Activated CD4-positive, alpha-beta T cell treated with anti-CD3 and anti-CD28 coated beads for 48 hours (primary cell): ENCODE results near the gene PCP2.

Source experiments
- DNase-seq: peaks from one replicate; pipeline ENCODE4 v3.0.0-alpha.2; 2020

Gene PCP2

DNA sequence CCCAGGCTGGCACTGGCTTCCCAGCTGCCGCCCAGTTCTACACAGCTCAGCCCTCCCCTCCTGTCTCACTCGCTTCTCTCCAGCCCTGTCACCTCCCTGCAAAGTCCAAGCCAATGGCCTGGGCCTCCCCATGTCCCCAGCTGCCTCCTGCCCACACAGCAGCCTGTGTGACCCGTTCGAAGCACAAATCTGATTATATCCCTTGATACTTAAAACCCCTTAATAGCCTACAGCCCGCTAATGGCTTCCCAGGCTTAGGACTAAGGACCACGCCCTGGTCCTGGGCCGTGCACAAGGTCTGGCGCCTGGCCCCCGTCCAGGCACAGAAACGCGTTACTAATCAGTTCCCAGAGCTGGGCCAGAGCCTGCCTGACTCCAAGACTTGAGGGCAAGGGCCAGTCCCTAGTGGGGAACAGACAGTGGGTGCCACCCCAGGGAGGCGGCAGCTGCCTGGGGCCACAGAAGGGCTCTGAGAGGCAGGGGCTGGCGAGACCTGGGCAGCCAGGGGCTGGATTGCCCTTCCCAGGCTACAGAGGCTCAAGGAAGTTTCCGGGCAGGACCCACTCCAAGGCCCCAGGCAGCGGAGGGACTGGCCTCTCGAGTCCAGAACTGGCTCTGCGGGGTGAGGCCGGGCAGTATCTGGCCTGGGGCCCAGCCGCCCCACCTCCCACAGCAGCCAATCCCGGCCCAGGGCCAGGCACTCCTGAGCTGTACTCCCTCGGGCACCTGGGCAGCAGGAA is 14.6 kb downstream of the PCP2 start:
- no peak for DNase-seq

DNA sequence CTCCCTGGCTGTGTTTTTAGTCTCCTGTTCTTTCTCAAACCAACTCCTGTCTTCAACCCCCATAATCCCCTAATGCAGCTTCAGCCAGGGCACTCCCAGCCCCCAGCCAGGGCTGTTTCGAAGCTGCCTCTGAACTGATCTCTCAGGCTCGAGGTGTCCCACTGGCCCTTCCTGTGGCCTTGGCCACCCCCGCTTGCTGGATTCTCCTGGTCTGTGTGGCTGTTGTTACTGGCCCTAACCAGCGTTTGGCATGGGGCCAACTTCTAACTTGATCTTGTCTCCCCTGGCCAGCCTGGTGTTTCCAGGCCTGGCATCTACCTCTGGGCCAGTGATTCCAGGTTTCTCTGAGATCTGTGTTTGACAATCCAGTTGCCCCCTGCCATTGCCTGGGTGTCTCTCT is 15.2 kb downstream of the PCP2 start:
- DNase-seq = no peak

DNA sequence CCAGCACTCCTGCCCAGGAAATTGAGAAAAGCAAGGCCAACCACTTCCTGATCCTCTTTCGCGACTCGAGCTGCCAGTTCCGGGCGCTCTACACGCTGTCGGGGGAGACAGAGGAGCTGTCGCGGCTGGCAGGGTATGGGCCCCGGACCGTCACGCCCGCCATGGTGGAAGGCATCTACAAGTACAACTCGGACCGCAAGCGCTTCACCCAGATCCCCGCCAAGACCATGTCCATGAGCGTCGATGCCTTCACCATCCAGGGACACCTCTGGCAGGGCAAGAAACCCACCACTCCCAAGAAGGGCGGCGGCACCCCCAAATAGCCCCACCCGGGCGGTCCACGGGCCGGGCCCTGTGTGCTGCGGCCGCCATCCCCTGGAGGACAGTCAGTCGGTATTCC is 15.8 kb downstream of the PCP2 start:
- no peak for DNase-seq

DNA sequence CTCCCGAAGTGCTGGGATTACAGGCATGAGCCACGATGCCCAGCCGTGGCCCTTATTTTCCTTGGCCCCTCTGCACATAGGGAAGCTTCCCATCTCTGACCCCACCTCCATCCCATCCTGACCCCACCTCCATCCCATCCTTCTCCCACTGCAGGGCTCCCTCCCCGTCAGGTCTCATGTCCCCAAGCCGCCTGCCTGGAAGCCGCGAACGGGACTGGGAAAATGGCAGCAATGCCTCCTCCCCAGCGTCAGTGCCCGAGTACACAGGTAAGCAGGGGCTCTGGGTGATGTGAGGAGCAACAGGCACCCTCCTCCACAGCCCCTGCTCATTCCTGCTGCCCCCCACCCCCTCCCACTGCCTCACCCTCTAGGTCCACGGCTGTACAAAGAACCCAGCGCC is 16.3 kb downstream of the PCP2 start:
- DNase-seq = no peak

DNA sequence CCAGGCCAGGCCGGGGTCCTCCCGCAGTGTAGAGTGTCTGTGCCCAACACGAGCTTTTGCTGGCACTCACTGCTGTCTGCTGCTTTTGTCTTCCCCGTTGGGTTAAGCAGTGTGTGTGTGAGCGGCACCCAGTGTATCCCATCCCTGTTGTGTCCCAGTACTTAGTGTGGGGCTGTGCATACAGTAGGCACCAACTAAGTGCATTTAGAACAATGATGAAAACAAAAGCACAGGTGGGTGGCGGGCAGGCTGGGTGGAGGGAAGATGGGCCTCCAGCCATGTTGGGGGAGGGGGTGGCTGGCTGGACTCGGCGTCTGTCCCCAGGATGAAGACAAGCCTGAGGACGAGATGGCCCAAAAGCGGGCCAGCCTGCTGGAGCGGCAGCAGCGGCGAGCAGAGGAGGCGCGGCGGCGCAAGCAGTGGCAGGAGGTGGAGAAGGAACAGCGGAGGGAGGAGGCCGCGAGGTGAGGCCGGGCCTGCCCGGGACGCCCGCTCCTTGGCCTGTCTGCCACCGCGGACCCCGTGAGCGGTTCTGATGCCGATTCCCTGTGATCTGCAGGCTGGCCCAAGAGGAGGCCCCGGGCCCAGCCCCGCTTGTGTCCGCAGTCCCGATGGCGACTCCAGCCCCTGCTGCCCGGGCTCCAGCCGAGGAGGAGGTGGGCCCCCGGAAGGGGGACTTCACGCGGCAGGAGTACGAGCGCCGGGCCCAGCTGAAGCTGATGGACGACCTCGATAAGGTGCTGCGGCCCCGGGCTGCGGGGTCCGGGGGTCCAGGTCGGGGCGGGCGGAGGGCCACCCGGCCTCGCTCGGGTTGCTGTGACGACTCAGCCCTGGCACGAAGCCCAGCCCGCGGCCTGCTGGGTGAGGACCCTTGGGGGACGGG is 18.4 kb downstream of the PCP2 start:
- DNase-seq = no peak

DNA sequence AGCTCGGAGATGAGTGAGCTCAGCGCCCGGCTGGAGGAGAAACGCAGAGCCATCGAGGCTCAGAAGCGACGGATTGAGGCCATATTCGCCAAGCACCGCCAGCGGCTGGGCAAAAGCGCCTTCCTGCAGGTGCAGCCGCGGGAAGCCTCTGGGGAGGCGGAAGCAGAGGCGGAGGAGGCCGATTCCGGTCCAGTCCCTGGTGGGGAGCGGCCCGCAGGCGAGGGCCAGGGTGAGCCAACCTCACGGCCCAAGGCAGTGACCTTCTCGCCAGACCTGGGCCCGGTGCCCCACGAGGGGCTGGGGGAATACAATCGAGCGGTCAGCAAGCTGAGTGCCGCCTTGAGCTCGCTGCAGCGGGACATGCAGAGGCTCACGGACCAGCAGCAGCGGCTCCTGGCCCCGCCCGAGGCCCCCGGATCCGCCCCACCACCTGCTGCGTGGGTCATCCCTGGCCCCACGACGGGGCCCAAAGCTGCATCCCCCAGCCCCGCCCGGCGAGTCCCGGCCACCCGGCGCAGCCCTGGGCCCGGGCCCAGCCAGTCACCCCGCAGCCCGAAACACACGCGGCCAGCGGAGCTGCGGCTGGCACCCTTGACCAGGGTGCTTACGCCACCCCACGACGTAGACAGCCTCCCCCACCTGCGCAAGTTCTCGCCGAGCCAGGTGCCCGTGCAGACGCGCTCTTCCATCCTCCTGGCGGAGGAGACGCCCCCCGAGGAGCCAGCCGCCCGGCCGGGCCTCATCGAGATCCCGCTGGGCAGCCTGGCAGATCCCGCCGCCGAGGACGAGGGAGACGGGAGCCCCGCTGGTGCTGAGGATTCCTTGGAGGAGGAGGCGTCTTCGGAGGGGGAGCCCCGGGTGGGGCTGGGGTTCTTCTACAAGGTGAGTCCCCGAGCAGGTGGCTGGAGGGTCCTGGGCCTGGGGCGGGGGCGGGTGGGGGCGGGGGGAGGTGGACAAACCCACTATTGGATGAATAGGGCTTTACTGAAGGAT is 20.9 kb downstream of the PCP2 start:
- no peak for DNase-seq

DNA sequence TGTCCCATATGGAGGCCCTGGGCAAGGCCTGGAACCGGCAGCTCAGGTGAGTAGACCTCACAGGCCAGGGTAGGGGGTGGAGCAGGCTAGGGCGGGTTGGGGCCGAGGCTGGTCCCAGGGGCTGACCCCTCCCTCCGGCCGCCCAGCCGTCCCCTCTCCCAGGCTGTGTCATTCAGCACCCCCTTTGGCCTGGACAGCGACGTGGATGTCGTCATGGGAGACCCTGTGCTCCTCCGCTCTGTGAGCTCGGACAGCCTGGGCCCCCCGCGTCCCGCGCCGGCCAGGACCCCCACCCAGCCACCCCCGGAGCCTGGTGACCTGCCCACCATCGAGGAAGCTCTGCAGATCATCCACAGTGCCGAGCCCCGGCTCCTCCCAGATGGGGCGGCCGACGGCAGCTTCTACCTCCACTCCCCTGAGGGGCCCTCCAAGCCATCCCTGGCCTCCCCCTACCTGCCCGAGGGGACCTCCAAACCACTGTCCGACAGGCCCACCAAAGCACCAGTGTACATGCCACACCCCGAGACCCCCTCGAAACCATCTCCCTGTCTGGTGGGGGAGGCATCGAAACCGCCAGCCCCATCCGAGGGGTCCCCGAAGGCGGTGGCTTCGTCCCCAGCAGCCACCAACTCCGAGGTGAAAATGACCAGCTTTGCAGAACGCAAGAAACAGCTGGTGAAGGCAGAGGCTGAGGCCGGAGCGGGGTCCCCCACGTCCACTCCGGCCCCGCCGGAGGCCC is 21.8 kb downstream of the PCP2 start:
- DNase-seq = no peak

DNA sequence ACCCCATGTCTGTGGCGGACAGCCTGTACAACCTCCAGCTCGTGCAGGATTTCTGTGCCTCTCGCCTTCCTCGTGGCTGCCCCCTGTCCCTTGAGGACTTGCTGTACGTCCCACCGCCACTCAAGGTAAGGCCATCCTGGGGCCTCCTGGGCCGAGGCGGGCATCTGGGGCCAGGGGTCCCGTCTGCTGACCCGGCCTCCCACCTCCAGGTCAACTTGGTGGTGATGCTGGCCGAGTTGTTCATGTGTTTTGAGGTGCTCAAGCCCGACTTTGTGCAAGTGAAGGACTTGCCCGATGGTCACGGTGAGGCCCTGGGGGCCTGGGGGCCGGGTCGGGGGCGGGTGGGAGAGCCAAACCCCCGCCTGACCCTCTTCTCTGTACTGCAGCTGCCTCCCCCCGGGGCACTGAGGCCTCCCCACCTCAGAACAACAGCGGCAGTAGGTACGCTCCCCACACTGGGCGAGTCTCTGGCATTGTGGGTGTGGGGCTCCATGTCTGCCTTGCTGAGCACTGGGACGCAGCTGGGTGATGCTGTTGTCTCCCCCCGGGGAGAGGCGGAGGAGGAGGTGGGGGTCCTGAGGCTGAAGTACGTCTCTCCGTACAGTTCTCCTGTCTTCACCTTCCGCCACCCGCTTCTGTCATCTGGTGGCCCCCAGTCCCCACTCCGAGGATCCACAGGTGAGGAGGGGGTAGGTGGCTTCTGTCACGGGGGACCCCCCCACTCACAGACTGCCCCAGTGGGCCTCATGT is 22.9 kb downstream of the PCP2 start:
- no peak for DNase-seq

DNA sequence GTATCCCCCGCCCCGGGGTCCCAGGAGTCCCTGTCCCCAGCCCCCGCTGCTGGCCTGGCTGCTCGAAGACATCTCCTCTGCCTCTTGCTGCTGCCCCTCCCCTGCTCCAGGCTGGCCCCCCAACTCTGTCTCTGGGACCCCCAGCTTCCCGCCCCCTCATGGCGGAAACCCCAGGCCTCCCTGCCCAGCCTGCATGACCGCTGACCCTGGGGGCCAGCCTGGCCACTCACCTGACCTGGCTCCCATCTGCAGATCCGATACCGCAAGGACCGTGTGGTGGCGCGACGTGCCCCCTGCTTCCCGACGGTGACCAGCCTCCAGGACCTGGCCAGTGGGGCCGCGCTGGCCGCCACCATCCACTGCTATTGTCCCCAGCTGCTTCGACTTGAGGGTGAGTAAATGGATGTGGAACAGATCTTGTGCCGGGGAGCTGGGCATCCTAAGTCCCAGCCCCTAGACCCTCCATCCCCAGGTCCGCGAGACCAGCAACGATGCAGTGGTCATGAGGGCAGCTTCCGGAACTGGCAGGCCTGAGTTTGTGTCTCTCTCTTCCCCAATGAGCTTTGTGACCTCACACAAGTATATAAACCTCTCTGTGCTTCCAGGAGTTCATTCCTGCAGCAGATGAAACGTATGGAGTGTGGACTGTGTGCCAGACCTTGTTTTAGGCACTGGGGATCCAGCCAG is 25.5 kb downstream of the PCP2 start:
- DNase-seq = no peak

DNA sequence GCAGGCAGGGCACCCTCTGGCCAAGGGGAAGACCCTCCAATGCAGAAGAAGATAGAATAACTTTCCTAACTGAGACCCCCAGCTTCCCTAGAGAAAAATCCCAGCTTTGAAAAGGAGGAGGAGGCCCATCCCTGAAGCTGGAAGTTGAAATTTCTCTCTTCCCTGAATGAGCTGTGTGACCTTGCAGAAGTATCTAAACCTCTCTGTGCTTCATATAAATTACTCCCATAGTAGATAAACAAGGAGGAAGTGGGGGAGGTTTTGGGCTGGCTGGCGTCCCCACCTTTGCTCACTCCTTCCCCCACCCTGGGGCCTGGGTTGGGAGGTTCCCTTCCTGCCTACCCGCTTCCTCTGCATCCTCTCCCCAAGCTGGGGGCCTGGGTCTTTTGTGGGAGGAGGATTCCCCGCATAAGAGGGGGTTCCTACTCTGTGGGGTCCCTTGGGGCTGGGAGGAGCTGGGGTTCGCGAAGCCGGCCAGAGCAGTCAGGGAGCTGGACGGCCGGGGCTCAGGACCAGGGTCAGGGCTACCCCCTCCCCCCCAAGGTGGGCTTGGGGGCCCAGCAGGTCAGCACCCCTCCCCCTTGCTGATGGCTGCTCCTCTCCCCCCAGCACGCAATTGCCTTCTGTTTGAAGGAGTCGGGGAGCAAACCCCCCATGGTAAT is 26.2 kb downstream of the PCP2 start:
- DNase-seq = no peak

DNA sequence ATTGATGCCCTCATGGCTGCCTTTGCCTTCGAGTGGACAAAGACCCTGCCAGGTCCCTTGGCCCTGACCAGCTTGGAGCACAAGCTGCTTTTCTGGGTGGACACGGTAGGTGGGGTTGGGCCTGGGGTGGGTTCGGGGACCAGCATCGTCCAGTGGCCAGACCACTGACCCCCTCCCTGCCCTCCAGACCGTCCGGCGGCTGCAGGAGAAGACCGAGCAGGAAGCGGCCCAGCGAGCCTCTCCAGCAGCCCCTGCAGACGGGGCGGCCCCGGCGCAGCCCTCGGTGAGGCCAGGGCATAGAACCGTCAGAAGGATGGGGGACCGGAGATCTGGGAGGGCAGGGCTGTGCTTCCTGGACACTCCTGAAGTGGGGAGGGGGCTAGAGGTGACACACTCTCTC is 27.2 kb downstream of the PCP2 start:
- DNase-seq = no peak

DNA sequence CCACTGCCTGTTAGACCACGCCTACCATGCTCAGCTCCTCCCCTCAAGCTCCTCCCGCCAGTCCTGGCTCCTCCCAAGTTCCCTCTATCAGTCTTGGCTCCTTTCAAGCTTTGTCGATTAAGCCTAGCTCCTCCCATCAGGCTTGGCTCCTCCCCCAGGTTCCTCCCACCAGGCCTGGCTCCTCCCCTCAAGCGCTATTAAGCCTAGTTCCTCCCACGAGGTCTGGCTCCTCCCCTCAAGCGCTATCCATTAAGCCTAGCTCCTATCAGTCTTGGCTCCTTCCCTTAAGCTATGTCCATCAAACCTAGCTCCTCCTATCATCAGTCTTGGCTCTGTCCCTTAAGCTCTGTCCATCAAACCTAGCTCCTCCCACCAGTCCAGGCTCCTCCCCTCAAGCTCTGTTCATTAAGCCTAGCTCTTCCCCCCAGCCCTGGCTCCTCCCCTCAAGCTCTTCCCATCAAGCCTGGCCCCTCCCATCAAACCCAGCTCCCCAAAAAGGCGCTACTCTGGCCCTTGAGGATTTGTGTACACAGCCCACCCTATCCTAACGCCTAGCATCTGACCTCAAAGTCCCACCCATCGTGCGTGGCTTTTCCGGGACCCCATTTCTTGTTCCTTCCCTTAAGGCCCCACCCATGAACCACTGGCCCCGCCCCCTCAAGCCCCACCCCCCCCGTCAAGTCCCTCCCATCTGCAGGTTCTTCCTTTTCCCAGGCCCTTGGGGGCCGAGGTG is 27.9 kb downstream of the PCP2 start:
- DNase-seq = peak; percentile 69

DNA sequence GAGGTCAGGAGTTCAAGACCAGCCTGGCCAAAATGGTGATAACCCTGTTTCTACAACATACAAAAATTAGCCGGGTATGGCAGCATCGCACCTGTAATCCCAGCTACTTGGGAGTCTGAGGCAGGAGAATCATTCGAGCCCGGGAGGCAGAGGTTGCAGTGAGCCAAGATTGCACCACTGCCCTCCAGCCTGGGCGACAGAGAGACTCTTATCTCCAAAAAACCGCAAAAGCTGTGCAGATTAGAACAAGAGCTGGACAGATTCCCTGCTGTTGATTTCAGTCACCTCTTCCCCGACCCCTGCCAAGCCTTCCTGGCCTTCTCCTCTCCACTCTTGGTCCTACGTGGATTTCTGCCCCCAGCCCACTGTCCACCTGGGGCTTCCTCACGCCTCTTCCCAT is 29.6 kb downstream of the PCP2 start:
- no peak for DNase-seq

DNA sequence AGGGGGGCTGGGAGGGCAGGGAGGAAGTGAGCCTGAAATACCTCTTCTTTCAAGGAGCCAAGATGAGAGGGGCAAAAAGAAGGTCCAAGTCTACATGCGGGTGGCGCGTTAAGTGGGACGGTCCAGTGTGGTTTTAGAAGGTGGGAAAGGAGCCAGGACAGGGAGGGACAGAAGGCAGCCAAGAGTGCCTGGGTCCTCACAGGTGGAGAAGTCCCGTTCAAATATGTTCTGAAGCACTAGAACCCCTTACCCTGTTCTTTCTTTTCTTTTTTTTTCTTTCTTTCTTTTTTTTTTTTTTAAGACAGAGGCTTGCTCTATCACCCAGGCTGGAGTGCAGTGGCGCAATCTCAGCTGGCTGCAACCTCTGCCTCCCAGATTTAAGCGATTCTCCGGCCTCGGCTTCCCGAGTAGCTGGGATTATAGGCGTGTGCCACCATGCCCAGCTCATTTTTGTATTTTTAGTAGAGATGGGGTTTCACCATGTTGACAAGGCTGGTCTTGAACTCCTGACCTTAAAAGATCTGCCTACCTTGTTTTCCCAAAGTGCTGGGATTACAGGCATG is 30.5 kb downstream of the PCP2 start:
- DNase-seq = no peak

DNA sequence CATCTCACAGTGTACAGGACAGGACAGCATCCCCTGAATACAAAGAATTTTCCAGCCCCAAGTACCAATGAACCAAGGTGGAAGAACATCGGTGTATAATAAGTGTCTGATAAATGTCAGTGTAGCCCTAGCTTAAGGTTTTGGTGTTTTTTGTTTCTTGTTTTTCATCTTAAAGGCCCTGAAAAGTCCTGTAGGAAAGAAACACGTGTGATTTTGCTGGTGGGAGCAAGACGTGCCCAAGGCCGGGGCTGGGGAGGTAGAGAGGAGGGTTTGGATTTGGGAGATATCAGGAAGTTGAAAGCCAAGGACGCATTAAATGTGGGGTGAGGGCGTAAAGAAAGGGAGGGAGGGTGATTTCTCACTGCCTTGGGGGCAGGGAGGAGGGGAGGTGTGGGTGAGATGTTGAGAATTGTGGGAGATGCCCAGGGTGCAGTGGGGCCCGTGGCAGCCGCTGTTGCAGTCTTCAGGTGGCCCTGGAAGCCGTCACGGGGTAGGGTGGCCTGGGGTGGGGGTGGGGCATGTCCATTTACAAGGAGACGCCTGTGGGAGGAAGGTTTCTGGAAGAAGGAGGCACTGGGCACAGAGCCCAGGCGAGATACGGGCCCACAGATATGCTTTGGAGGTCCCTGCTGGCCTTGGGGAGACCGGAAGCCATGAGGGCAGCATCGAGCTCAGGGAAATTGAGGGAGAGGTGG is 31.1 kb downstream of the PCP2 start:
- DNase-seq = no peak

DNA sequence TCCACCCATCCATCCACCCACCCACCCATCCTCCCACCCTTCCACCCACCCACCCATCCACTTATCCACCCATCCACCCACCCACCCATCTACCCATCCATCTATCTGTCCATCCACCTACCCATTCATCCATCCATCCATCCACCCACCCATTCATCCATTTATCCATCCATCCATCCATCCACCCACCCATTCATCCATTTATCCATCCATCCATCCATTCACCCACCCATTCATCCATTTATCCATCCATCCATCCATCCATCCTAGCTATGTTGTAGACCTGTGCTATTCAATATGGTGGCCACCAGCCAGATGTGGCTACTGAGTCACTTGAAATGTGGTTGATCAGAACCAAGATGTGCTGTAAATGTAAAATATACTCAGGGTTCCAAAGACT is 32.8 kb downstream of the PCP2 start:
- DNase-seq = no peak

DNA sequence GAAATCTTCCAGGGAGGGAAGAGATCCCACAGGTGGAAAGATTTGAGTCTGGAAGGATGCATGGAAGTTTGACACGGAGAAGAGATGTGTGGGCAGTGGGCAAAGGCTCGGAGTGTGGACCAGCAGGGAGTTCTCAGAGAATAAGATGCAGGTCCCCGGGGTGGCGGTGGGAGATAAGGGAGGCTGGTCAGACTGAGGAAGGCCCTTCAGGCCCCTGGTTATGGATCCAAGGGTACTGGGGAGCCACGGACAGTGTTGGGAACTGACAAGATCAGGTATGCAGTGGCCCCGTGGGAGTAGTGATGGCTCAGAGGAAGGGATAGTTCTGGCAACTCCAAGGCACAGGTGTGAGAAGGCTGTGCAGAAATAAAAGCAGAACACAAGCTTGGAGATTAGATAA is 35.3 kb downstream of the PCP2 start:
- DNase-seq = no peak

DNA sequence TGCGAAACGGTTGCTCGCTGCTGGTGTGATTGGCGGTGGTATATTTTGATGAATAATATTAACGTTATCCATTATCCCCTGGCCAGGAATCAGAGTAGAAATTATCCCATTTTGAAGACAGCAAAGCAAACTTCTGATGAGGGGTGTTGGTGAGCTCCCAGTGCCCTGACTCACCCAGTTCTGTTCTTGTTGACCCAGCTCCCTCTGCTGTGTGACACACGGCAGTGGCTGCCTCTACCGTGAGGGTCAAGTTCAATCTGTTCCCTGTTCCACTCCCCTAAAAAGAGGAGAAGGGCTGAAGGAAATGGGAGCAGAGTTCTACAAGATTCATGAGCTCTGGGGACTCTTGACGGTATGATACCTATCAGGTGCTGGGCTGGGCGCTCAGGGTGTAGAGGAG is 35.8 kb downstream of the PCP2 start:
- DNase-seq = no peak
